ENCODE measurements around the gene FBXO34. TPM values are rescaled to one million over a fixed set of nuclear protein-coding genes. Genes with fewer than 3 reads are reported as not detected.

FBXO34 gene, protein sequence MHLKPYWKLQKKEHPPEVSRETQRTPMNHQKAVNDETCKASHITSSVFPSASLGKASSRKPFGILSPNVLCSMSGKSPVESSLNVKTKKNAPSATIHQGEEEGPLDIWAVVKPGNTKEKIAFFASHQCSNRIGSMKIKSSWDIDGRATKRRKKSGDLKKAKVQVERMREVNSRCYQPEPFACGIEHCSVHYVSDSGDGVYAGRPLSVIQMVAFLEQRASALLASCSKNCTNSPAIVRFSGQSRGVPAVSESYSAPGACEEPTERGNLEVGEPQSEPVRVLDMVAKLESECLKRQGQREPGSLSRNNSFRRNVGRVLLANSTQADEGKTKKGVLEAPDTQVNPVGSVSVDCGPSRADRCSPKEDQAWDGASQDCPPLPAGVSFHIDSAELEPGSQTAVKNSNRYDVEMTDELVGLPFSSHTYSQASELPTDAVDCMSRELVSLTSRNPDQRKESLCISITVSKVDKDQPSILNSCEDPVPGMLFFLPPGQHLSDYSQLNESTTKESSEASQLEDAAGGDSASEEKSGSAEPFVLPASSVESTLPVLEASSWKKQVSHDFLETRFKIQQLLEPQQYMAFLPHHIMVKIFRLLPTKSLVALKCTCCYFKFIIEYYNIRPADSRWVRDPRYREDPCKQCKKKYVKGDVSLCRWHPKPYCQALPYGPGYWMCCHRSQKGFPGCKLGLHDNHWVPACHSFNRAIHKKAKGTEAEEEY
- total RNA-seq, result 9.8 and 17.1 TPM in 2 replicates

DNA sequence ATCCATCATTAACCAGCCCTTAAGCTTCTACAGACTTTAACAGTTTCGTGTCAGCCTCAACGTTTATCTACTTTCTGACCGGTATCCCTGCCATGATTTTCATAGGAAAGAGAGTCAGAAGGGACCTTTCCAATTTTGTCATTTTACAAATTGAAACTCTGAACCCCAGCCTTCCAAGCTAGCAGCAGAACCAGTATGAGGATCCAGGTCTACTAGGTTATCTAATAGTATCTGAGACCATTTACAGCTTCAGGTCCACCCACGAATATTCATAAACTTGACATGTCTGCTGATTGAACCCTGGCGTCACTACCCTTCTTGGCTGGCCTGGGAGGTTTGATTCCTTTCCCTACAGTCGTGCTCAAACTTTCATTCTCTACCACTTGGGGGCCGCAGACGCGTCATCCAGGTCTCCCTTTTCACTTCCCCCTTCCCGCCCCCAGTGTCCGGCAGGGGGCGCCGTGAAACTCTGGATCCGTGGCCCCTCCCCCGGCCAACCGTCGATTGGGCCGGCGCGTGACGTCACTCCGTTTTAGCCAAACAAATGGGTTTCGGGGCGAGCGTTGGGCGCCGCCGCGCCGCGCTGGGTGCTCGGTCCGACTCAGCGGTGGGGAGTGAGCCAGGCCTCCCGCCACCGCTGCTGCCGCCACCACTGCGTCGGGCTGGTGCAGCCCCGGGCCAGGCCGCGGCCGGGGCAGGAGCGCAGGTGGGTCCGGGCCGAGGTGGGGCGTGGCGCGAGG is at the start of gene FBXO34:
FBXO34 (plus strand) TSS at position 590 of the 740 bp plus-strand sequence. CDS start 78,970 bp downstream, outside the sequence.

Other genes with a start within 250 kb of the FBXO34 start
- 7.8 and 12.0 TPM in 2 replicates for gene WDHD1, start 244.3 kb upstream of the FBXO34 start, total RNA-seq
- 9.5 and 9.8 TPM in 2 replicates for gene SOCS4, start 244.2 kb upstream of the FBXO34 start, total RNA-seq
- 61.6 and 85.2 TPM in 2 replicates for gene MAPK1IP1L, start 219.8 kb upstream of the FBXO34 start, total RNA-seq
- 196 and 359 TPM in 2 replicates for gene LGALS3, start 142.2 kb upstream of the FBXO34 start, total RNA-seq
- gene DLGAP5, start 79.8 kb upstream of the FBXO34 start, total RNA-seq, result 11.9 and 44.8 TPM in 2 replicates
- gene ATG14, start 140.4 kb downstream of the FBXO34 start, total RNA-seq, result 3.3 and 3.7 TPM in 2 replicates
- gene TBPL2, start 169.2 kb downstream of the FBXO34 start, total RNA-seq, result not detected in 2 replicates